NCI-H524 treated with DMSO at 0.1 percent for 48 hours (cell line): ENCODE measurements around the gene ATP10A.

Source experiments
- DNase-seq: peaks from one replicate; lab custom pipeline; 2025; lab: John Stamatoyannopoulos, UW

The ATP10A gene

GRCh38 chr15:25812073-25812472 lies 51.1 kb downstream of the ATP10A start:
- DNase-seq: no peak

- no peak for DNase-seq
Measured at GRCh38 chr15:25811481-25811906, 51.6 kb downstream of the ATP10A start.

- DNase-seq: no peak
Measured at GRCh38 chr15:25810631-25811091, 52.5 kb downstream of the ATP10A start.

- DNase-seq: no peak
Measured at GRCh38 chr15:25810154-25810553, 53.0 kb downstream of the ATP10A start.

- no peak for DNase-seq
Measured at GRCh38 chr15:25807063-25807462, 56.1 kb downstream of the ATP10A start.

- DNase-seq: no peak
Measured at GRCh38 chr15:25805031-25805430, 58.1 kb downstream of the ATP10A start.

- no peak for DNase-seq
Measured at GRCh38 chr15:25804451-25804850, 58.7 kb downstream of the ATP10A start.

- DNase-seq: no peak
Measured at GRCh38 chr15:25803541-25803940, 59.6 kb downstream of the ATP10A start.

GRCh38 chr15:25803036-25803435 lies 60.1 kb downstream of the ATP10A start:
- DNase-seq: no peak

- DNase-seq: no peak
Measured at GRCh38 chr15:25802285-25802830, 60.8 kb downstream of the ATP10A start.

GRCh38 chr15:25801586-25802284 lies 61.4 kb downstream of the ATP10A start:
- no peak for DNase-seq

- no peak for DNase-seq
Measured at GRCh38 chr15:25800761-25801515, 62.2 kb downstream of the ATP10A start.

GRCh38 chr15:25799906-25800700 lies 63.0 kb downstream of the ATP10A start:
- no peak for DNase-seq

- peak; percentile 30 for DNase-seq
Measured at GRCh38 chr15:25797936-25798901, 64.9 kb downstream of the ATP10A start.

- peak; percentile 3 for DNase-seq
Measured at GRCh38 chr15:25797511-25797935, 65.6 kb downstream of the ATP10A start.

- DNase-seq: no peak
Measured at GRCh38 chr15:25797035-25797434, 66.1 kb downstream of the ATP10A start.

- no peak for DNase-seq
Measured at GRCh38 chr15:25796395-25796794, 66.7 kb downstream of the ATP10A start.

GRCh38 chr15:25795712-25796111 lies 67.4 kb downstream of the ATP10A start:
- no peak for DNase-seq

- DNase-seq: no peak
Measured at GRCh38 chr15:25795061-25795460, 68.1 kb downstream of the ATP10A start.

GRCh38 chr15:25793354-25794050 lies 69.6 kb downstream of the ATP10A start:
- DNase-seq: no peak
